ENCODE results near the gene EPB41L2. TPM values are rescaled to one million over a fixed set of nuclear protein-coding genes. Genes with fewer than 3 reads are reported as not detected.
"Not testable (repeated sequence)": the region's sequence is repeated elsewhere in the genome, so short reads cannot be mapped to it uniquely, and the experiment has no call there.

The EPB41L2 gene
- total RNA-seq, 1 donor from 2014 or later = 66.3 TPM

GRCh38 chr6:130927305-130927704, 135.7 kb downstream of the EPB41L2 start:
- Mint-ChIP-seq H3K4me3 (no peak overlapping the region), H3K36me3 (no peaks in the 10 kb centered on the region), H3K27me3 (ENCODE audit: low read depth) (no peaks in the 10 kb centered on the region), H3K9me3 (peaks cover 7% of the 10 kb centered on the region), H3K27ac (no peak overlapping the region), H3K4me1 (no peaks in the 10 kb centered on the region)
- no peak for DNase-seq (ENCODE audit: low spot score in 2 of 2, unreplicated experiment in 2 of 2)
- no peak for TF ChIP-seq CTCF (IDR thresholded peaks at IDR 0.05; ENCODE audit: unreplicated experiment)

GRCh38 chr6:130923350-130923749, 139.7 kb downstream of the EPB41L2 start:
- no peak for TF ChIP-seq CTCF (IDR thresholded peaks at IDR 0.05; ENCODE audit: unreplicated experiment)
- DNase-seq (ENCODE audit: low spot score in 2 of 2, unreplicated experiment in 2 of 2) = no peak
- Mint-ChIP-seq H3K4me3 (no peak overlapping the region), H3K27ac (no peak overlapping the region), H3K9me3 (no peaks in the 10 kb centered on the region), H3K36me3 (no peaks in the 10 kb centered on the region), H3K27me3 (ENCODE audit: low read depth) (no peaks in the 10 kb centered on the region), H3K4me1 (no peaks in the 10 kb centered on the region)

GRCh38 chr6:130922922-130923321, 140.1 kb downstream of the EPB41L2 start:
- Mint-ChIP-seq H3K27ac (no peak overlapping the region), H3K4me3 (no peak overlapping the region), H3K27me3 (ENCODE audit: low read depth) (no peaks in the 10 kb centered on the region), H3K36me3 (no peaks in the 10 kb centered on the region), H3K9me3 (no peaks in the 10 kb centered on the region), H3K4me1 (no peaks in the 10 kb centered on the region)
- TF ChIP-seq CTCF (IDR thresholded peaks at IDR 0.05; ENCODE audit: unreplicated experiment) = no peak
- no peak for DNase-seq (ENCODE audit: low spot score in 2 of 2, unreplicated experiment in 2 of 2)

GRCh38 chr6:130920969-130921368, 142.1 kb downstream of the EPB41L2 start:
- Mint-ChIP-seq H3K36me3 (no peaks in the 10 kb centered on the region), H3K9me3 (no peaks in the 10 kb centered on the region), H3K27me3 (ENCODE audit: low read depth) (no peaks in the 10 kb centered on the region), H3K27ac (no peak overlapping the region), H3K4me3 (no peak overlapping the region), H3K4me1 (no peaks in the 10 kb centered on the region)
- no peak for TF ChIP-seq CTCF (IDR thresholded peaks at IDR 0.05; ENCODE audit: unreplicated experiment)
- DNase-seq (ENCODE audit: low spot score in 2 of 2, unreplicated experiment in 2 of 2) = no peak

- Mint-ChIP-seq H3K4me1 (no peaks in the 10 kb centered on the region), H3K9me3 (peaks cover 4% of the 10 kb centered on the region), H3K27ac (no peak overlapping the region), H3K27me3 (ENCODE audit: low read depth) (no peaks in the 10 kb centered on the region), H3K36me3 (peaks cover 2% of the 10 kb centered on the region), H3K4me3 (no peak overlapping the region)
- DNase-seq (ENCODE audit: low spot score in 2 of 2, unreplicated experiment in 2 of 2) = no peak
- TF ChIP-seq CTCF (IDR thresholded peaks at IDR 0.05; ENCODE audit: unreplicated experiment) = no peak
These were observed 144.9 kb downstream of the EPB41L2 start for GRCh38 chr6:130918171-130918570.

DNA sequence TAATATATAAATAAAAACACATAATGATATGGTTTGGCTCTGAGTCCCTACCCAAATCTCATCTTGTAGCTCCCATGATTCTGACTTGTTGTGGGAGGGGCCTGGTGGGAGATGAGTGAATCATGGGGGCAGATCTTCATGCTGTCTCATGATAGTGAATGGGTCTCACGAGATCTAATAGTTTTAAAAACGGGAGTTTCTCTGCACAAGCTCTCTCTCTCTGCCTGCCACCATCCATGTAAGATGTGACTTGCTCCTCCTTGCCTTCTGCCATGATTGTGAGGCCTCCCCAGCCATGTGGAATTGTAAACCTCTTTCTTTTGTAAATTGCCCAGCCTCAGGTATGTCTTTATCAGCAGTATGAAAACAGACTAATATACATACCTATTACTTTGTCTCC, 147.4 kb downstream of the EPB41L2 start:
- DNase-seq (ENCODE audit: low spot score in 2 of 2, unreplicated experiment in 2 of 2); H3K36me3 Mint-ChIP-seq; H3K4me1 Mint-ChIP-seq; H3K27me3 Mint-ChIP-seq (ENCODE audit: low read depth); H3K4me3 Mint-ChIP-seq; H3K27ac Mint-ChIP-seq; H3K9me3 Mint-ChIP-seq: not testable (repeated sequence)

Measured in mesothelial cell of epicardium (in vitro differentiated cells).